ENCODE measurements around the gene UCP2. TPM values are rescaled to one million over a fixed set of nuclear protein-coding genes. Genes with fewer than 3 reads are reported as not detected.

The UCP2 gene
- total RNA-seq, 4 donors from 2014 or later: 9.8 to 27.3 (median 12.9) TPM

GRCh38 chr11:73956876-73957653 is 25.6 kb downstream of the UCP2 start:
- Histone ChIP-seq H3K27me3 (peaks cover 13% of the 10 kb centered on the region), H3K9me3 (no peaks in the 10 kb centered on the region), H3K36me3 (no peaks in the 10 kb centered on the region), H3K4me1 (no peaks in the 10 kb centered on the region), H3K27ac (no peak overlapping the region), H3K4me3 (no peak overlapping the region)
- 70% methylated on average over 28 of the region's 29 CpGs for whole genome bisulfite sequencing
- no peak for DNase-seq (ENCODE audit: low spot score in 2 of 2)
- TF ChIP-seq CTCF (IDR thresholded peaks at IDR 0.05) (no peak), POLR2AphosphoS5 (IDR thresholded peaks at IDR 0.05) (no peak), EP300 (IDR thresholded peaks at IDR 0.05) (no peak), POLR2A (IDR thresholded peaks at IDR 0.05) (no peak)

- no peaks in the 10 kb centered on the region for H3K36me3 ChIP-seq
- WGBS: 91% methylated on average over 7 of the region's 7 CpGs
- no peaks in the 10 kb centered on the region for H3K4me1 ChIP-seq
- no peak for DNase-seq (ENCODE audit: low spot score in 2 of 2)
- no peak overlapping the region for H3K4me3 ChIP-seq
- TF ChIP-seq POLR2AphosphoS5 (IDR thresholded peaks at IDR 0.05): no peak
- TF ChIP-seq CTCF (IDR thresholded peaks at IDR 0.05): no peak
- no peak for TF ChIP-seq EP300 (IDR thresholded peaks at IDR 0.05)
- TF ChIP-seq POLR2A (IDR thresholded peaks at IDR 0.05): no peak
- H3K27me3 ChIP-seq: peaks cover under 1% of the 10 kb centered on the region
- no peak overlapping the region for H3K27ac ChIP-seq
- H3K9me3 ChIP-seq: no peaks in the 10 kb centered on the region
Measured at GRCh38 chr11:73951797-73952196, 30.8 kb downstream of the UCP2 start.

GRCh38 chr11:73950869-73951710 is 31.6 kb downstream of the UCP2 start, which contains the start of gene DNAJB13:
DNAJB13 (plus strand) TSS chr11:73951026; CDS start chr11:73951070, 44 bp downstream.
- H3K9me3 ChIP-seq: no peaks in the 10 kb centered on the region

GRCh38 chr11:73949912-73950311 is 32.7 kb downstream of the UCP2 start:
- H3K4me1 ChIP-seq: no peaks in the 10 kb centered on the region
- H3K27ac ChIP-seq: no peak overlapping the region
- no peak for TF ChIP-seq POLR2A (IDR thresholded peaks at IDR 0.05)
- TF ChIP-seq POLR2AphosphoS5 (IDR thresholded peaks at IDR 0.05): no peak
- TF ChIP-seq CTCF (IDR thresholded peaks at IDR 0.05): no peak
- TF ChIP-seq EP300 (IDR thresholded peaks at IDR 0.05): no peak
- DNase-seq (ENCODE audit: low spot score in 2 of 2): no peak
- no peaks in the 10 kb centered on the region for H3K27me3 ChIP-seq
- no peaks in the 10 kb centered on the region for H3K9me3 ChIP-seq
- no peak overlapping the region for H3K4me3 ChIP-seq
- H3K36me3 ChIP-seq: no peaks in the 10 kb centered on the region
- WGBS: 96% methylated on average over 5 of the region's 5 CpGs

More at GRCh38 chr11:73950869-73951710, 31.6 kb downstream of the UCP2 start, which contains the start of gene DNAJB13:
- 78% methylated on average over 12 of the region's 12 CpGs for WGBS
- Histone ChIP-seq H3K4me3 (no peak within 1 kb of the TSS), H3K4me1 (no peaks in the 10 kb centered on the region), H3K27me3 (no peaks in the 10 kb centered on the region), H3K27ac (no peak within 1 kb of the TSS), H3K36me3 (no peaks in the 10 kb centered on the region)
- DNase-seq (ENCODE audit: low spot score in 2 of 2): no peak
- TF ChIP-seq EP300 (IDR thresholded peaks at IDR 0.05) (no peak), POLR2AphosphoS5 (IDR thresholded peaks at IDR 0.05) (no peak), POLR2A (IDR thresholded peaks at IDR 0.05) (no peak), CTCF (IDR thresholded peaks at IDR 0.05) (no peak)

- H3K4me3 ChIP-seq: no peak overlapping the region
- WGBS: 84% methylated on average over 4 of the region's 4 CpGs
Measured at GRCh38 chr11:73949246-73949645, 33.4 kb downstream of the UCP2 start.

More at GRCh38 chr11:73949246-73949645, 33.4 kb downstream of the UCP2 start:
- peak in 1 of 2 donors; percentile 45 for DNase-seq (ENCODE audit: low spot score in 2 of 2)
- no peak overlapping the region for H3K27ac ChIP-seq
- no peaks in the 10 kb centered on the region for H3K36me3 ChIP-seq
- no peaks in the 10 kb centered on the region for H3K9me3 ChIP-seq
- no peaks in the 10 kb centered on the region for H3K27me3 ChIP-seq
- H3K4me1 ChIP-seq: no peaks in the 10 kb centered on the region
- TF ChIP-seq CTCF (IDR thresholded peaks at IDR 0.05): no peak
- no peak for TF ChIP-seq EP300 (IDR thresholded peaks at IDR 0.05)
- TF ChIP-seq POLR2A (IDR thresholded peaks at IDR 0.05): no peak
- TF ChIP-seq POLR2AphosphoS5 (IDR thresholded peaks at IDR 0.05): no peak
